ENCODE data around the gene PMPCA. TPM values are rescaled to one million over a fixed set of nuclear protein-coding genes. Genes with fewer than 3 reads are reported as not detected.

Gene PMPCA
- total and polyA plus RNA-seq, 2 of the 8 experiments (the other 6 are each of a cell fraction or from before 2014, with no cell fraction given), result 60.0 to 88.2 TPM

DNA sequence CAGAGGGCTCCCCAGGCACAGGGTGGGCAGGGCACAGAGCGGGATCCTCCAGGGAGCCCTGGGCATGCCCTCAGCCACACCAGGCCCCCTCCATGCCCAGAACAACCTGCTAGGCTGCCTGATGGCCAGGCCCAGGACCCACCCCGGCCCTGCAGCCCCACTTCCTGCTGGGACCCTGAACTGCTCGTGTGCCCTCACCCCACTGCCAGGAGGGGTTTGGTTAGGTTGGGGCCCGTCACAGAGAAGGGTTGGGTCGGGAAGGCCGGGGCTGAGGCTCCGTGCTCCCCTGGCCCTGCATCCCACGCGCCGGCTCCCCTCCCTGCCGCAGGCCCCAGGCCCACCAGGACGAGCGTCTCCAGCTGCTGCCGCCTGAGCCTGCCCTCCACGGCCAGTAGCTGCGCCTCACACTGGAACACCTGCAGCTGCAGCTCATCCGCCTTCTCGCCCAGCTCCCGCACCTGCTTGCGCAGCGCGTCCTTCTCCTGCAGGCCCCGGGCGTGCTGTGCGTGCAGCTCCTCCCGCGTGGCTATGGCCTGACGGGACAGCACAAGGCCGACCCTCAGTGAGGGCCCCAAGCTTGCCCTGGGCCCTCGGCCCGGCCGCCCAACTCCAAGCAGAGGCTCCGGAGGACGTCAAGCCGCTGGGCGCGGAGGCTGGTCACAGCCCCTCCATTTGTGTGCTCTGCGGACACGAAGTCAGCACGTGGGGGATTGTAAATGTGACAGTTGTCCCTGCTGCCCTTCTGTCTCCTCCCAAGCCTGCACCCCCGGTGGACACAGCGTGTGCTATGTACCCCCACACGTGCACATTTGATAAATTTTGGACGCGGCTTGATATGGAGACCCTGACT is 42.9 kb upstream of the PMPCA start:
- Histone ChIP-seq H3K18ac (ENCODE audit: extremely low read depth, low read length) (no peak overlapping the region), H4K91ac (replicated peaks; ENCODE audit: insufficient read length, low read length) (no peak overlapping the region), H3K23ac (ENCODE audit: insufficient read length) (no peak overlapping the region), H2BK12ac (ENCODE audit: low read depth, low read length) (no peak overlapping the region), H4K5ac (ENCODE audit: insufficient read length, low read depth, low read length) (no peak overlapping the region), H4K20me1 (replicated peaks in 1 of 2; ENCODE audit: control insufficient read depth in 1 of 2, insufficient read depth in 2 of 2, low read length in 2 of 2) (peaks cover 0 to 5% of the 10 kb centered on the region in 2 experiments), H3K4me2 (ENCODE audit: insufficient read depth in 1 of 2, low read depth in 2 of 2, low read length in 2 of 2) (no peak overlapping the region), H3K14ac (ENCODE audit: insufficient read length) (no peak overlapping the region), H3K9ac (replicated peaks in 1 of 4; ENCODE audit: extremely low read depth in 1 of 4, low read depth in 3 of 4, low read length in 3 of 4) (no peak overlapping the region), H3K56ac (replicated peaks; ENCODE audit: insufficient read length, low read depth, low read length) (no peak overlapping the region), H2BK120ac (replicated peaks; ENCODE audit: low read depth, low read length) (no peak overlapping the region), H2AK5ac (ENCODE audit: low read depth, low read length) (no peak overlapping the region; the same call in 1 of the 2 replicates), H3K4ac (replicated peaks; ENCODE audit: insufficient read length, low read depth, low read length) (no peak overlapping the region), H3K27me3 (replicated peaks in 1 of 4; ENCODE audit: control insufficient read depth in 3 of 4, extremely low read depth in 1 of 4, insufficient read depth in 3 of 4, low read length in 3 of 4) (peaks cover 0 to 2% (median 0%) of the 10 kb centered on the region in 4 experiments; a peak in 2 of 7 replicates), H3K79me1 (ENCODE audit: low read depth, low read length) (peaks cover under 1% of the 10 kb centered on the region; the same call in 1 of the 2 replicates), H2BK5ac (ENCODE audit: low read depth, low read length) (0 out of 2 replicates have a peak overlapping the region, but pooled peaks have one; percentile 24), H2BK20ac (ENCODE audit: low read length) (no peak overlapping the region), H3K27ac (ENCODE audit: low read depth, low read length) (no peak overlapping the region), H3K36me3 (ENCODE audit: control insufficient read depth in 2 of 4, insufficient read depth in 4 of 4, low read length in 3 of 4) (peaks cover 0 to 2% (median 0%) of the 10 kb centered on the region in 4 experiments; a peak in 1 of 8 replicates), H4K8ac (ENCODE audit: extremely low read depth, insufficient read depth, low read length) (peak overlapping the region; percentile 38), H3K9me3 (ENCODE audit: insufficient read depth in 2 of 2, low read depth in 1 of 2, low read length in 1 of 2) (peaks cover 0 to 3% of the 10 kb centered on the region in 2 experiments; a peak in 1 of 4 replicates), H3K4me1 (replicated peaks in 1 of 4; ENCODE audit: control insufficient read depth in 3 of 4, insufficient read depth in 4 of 4, low read length in 3 of 4) (peaks cover 0 to 6% (median under 1%) of the 10 kb centered on the region in 4 experiments; a peak in 3 of 7 replicates), H2BK15ac (ENCODE audit: low read length) (no peak overlapping the region), H3K23me2 (ENCODE audit: low read depth, low read length) (no peaks in the 10 kb centered on the region; the same call in 1 of the 2 replicates), H3K4me3 (ENCODE audit: extremely low read depth in 1 of 4, insufficient read depth in 2 of 4, low read depth in 3 of 4, low read length in 4 of 4) (no peak overlapping the region), H2AFZ (ENCODE audit: low read length) (no peak overlapping the region), H3K79me2 (ENCODE audit: control insufficient read depth in 1 of 2, insufficient read depth in 2 of 2, low read length in 2 of 2) (no peaks in the 10 kb centered on the region)
- FAIRE-seq (no peak), DNase-seq (ENCODE audit: low read depth in 1 of 2, low spot score in 2 of 2) (no peak)
- WGBS, 2 experiments (ENCODE audit: extremely low coverage in 1 of 2, insufficient coverage in 1 of 2, insufficient read length in 1 of 2, insufficient replicate concordance in 2 of 2, low coverage in 1 of 2, low lambda C conversion rate in 2 of 2, missing lambda C conversion rate in 1 of 2), result 95% methylated on average over 40 of the region's 45 CpGs; no CpG with 5 or more reads in 1 of the 2 experiments
- no peak for TF ChIP-seq KDM4A (IDR thresholded peaks at IDR 0.05; ENCODE audit: low read depth, low read length, severe bottlenecking)
- TF ChIP-seq HDAC2 (IDR thresholded peaks at IDR 0.05; ENCODE audit: borderline replicate concordance in 1 of 2, low read depth in 2 of 2, low read length in 2 of 2), result no peak
- CTCF ChIA-PET (ENCODE audit: partially characterized antibody), result interaction anchor here (0.8 to 7.1 kb wide), 13 partner anchors 11 to 250 kb away, joined by 3 to 80 read pairs (median 3); no protein-coding TSS in a partner anchor
- POLR2A ChIA-PET (ENCODE audit: partially characterized antibody), result interaction anchor here (0.8 to 15.8 kb wide), 14 partner anchors 8 to 358 kb away, joined by 3 to 137 read pairs (median 4); partner anchors contain the start of genes CARD9, ENTR1, PMPCA and SNAPC4

All from H1 (cell line).